Activated CD8-positive, alpha-beta memory T cell treated with anti-CD3 and anti-CD28 coated beads, Interleukin-2, amount 50 U/mL, for 1 hour (primary cell): ENCODE data around the gene ZFAND4.
"Not testable (repeated sequence)": the region's sequence is repeated elsewhere in the genome, so short reads cannot be mapped to it uniquely, and the experiment has no call there.

Source experiments
- DNase-seq: peaks from one replicate; pipeline ENCODE4 v3.0.0-alpha.2; 2020; ENCODE audit errors: extremely low read depth

Gene ZFAND4

DNA sequence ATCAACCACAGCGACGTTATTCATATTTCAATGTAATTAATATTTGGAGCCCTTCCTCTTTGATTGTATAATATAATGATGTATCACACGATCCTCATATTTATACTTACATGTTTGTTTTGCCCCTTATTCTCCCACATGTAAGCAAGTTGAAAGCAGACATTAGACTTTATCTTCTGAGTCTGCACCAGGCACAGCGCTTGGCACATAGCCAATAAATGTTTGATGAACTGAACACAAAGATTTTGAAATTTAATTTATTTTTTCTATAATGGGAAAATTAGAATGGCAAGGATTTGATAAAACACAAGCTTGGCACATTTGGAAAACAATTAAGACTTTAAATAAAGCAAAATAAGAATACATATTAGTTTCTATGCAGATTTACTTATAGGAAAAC lies 31.6 kb downstream of the ZFAND4 start:
- DNase-seq = no peak

- no peak for DNase-seq
Observed at GRCh38 chr10:45640049-45640448, 32.5 kb downstream of the ZFAND4 start.

GRCh38 chr10:45627412-45628048 lies 45.0 kb downstream of the ZFAND4 start:
- DNase-seq = no peak

DNA sequence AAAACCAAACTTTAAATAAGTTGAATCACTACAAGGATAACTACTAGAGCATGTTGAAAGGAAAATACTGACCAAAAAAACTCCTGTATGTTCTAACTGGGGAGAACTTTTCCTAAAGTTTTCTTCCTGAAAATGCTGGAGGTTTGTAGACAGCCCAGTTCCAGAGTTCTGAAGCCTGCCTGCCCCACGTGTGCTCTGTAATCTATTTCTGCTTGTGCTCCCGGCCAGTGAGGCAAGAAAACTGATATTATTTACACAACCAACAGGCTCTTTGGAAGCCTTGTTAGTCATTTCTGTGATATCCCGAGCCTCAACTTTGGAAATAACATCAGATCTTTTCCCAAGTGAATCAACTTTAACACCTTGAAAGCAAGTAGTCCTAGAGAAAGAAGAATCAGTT lies 46.7 kb downstream of the ZFAND4 start:
- no peak for DNase-seq

- DNase-seq = no peak
Observed at GRCh38 chr10:45624724-45625123, 47.8 kb downstream of the ZFAND4 start.

- DNase-seq = no peak
Observed at GRCh38 chr10:45614869-45615268, 57.7 kb downstream of the ZFAND4 start.

DNA sequence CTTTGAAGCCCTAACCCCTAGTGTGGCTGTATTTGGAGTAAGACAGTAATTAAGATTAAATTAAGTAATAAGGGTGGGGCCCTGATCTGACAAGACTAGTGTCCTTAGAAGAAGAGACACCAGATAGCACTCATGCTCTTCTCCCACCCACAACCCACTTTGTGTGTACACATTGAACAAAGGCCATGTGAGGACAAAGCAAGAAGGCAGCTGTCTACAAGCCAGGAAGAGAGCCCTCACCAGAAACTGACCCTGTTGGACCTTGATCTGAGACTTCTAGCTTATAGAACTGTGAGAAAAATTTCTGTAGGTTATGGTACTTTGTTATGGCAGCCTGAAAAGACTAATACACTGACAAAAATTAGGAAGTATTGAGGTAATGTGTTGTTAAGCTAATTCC lies 59.8 kb downstream of the ZFAND4 start:
- DNase-seq = no peak

GRCh38 chr10:45608052-45608451 lies 64.5 kb downstream of the ZFAND4 start:
- DNase-seq = no peak

DNA sequence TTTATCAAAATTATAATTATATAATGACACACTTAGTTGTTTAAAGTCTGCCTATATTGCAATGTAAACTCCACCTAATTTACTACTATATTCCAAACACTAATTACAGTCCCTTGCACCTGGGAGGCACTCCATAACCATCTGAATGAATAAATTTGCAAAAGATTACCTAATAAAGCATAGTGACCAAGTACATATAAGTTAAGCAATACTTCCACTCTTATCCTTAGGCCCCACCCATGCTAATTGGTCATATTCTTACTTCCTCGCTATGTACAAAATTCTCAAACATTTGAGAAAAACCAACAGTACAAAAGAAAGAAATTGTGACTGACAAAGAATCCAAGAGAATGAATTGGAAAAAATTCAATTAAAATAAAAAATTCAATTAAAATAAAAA lies 65.3 kb downstream of the ZFAND4 start:
- DNase-seq = no peak

DNA sequence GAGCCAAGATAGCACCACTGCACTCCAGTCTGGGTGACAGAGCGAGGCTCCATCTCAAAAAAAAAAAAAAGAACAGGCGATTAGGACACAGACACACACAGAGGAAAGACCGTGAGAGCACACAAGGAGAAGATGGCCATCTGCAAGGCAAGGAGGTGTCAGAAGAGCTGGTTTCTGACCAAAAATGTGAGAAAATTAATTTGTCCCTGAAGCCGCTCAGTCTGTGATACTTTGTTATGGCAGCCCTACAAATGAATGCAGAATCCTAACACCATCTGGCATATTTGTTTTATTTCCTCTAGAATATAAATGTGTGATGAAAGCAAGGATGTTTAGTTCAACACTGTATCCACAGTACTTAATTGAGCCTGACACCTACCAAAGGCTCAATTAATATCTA lies 69.7 kb downstream of the ZFAND4 start:
- DNase-seq = no peak

DNA sequence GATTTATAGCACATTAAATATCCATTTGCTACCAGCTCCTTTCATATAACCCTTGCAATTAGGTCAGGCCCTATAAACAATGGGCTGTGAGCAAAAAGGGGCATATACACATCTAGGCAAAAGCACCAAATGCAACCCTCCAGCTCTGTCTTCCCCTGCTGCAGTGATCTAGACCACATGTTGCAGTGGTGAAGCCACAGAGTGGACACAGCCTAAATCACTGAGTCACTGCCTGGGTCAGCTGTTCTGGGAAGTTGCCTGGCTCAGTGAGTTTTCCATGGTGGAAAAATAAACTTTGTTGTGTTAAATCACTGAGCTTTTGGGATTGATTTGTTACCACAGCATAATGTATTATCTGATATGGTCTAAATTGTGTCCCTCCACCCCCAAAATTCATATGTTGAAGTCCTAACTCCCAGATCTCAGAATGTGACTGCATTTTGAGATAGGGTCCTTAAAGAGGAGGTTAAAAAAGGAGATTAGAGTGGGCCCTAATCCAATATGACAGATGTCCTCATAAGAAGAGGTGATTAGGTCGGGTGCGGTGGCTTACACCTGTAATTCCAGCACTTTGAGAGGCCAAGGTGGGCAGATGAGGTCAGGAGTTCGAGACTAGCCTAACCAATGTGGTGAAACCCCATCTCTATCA lies 70.4 kb downstream of the ZFAND4 start:
- DNase-seq = no peak

DNA sequence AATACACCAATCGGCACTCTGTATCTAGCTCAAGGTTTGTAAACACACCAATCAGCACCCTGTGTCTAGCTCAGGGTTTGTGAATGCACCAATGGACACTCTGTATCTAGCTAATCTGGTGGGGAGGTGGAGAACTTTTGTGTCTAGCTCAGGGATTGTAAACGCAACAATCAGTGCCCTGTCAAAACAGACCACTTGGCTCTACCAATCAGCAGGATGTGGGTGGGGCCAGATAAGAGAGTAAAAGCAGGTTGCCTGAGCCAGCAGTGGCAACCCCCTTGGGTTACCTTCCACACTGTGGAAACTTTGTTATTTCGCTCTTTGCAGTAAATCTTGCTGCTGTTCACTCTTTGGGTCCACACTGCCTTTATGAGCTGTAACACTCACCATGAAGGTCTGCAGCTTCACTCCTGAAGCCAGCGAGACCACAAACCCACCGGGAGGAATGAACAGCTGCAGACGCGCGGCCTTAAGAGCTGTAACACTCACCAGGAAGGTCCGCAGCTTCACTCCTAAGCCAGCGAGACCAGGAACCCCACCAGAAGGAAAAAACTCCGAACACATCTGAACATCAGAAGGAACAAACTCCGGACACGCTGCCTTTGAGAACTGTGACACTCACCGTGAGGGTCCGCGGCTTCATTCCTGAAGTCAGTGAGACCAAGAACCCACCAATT lies 71.2 kb downstream of the ZFAND4 start:
- DNase-seq = not testable (repeated sequence)

- DNase-seq = not testable (repeated sequence)
Observed at GRCh38 chr10:45600337-45601253, 72.0 kb downstream of the ZFAND4 start.

DNA sequence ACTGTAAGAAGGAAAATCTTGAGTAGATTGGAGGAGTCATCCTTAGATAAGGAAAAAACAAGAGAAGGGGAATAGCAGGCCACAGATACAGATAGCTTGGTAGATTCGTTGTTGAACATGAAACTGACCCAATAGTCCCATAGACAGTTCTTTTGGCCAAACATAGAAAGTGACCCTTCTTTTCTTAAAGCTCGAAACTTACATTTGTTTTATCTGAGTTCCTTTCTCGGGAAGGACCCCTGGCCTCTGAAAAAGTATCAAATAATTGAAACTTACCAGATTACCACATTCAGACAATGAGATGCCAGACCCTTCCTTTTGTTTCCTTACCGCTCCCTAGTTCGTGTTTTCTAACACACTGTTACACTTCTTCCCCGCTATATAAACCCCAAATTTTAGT lies 72.9 kb downstream of the ZFAND4 start:
- no peak for DNase-seq

- no peak for DNase-seq
Observed at GRCh38 chr10:45599021-45599603, 73.5 kb downstream of the ZFAND4 start.

GRCh38 chr10:45596526-45596925 lies 76.0 kb downstream of the ZFAND4 start:
- DNase-seq = no peak

DNA sequence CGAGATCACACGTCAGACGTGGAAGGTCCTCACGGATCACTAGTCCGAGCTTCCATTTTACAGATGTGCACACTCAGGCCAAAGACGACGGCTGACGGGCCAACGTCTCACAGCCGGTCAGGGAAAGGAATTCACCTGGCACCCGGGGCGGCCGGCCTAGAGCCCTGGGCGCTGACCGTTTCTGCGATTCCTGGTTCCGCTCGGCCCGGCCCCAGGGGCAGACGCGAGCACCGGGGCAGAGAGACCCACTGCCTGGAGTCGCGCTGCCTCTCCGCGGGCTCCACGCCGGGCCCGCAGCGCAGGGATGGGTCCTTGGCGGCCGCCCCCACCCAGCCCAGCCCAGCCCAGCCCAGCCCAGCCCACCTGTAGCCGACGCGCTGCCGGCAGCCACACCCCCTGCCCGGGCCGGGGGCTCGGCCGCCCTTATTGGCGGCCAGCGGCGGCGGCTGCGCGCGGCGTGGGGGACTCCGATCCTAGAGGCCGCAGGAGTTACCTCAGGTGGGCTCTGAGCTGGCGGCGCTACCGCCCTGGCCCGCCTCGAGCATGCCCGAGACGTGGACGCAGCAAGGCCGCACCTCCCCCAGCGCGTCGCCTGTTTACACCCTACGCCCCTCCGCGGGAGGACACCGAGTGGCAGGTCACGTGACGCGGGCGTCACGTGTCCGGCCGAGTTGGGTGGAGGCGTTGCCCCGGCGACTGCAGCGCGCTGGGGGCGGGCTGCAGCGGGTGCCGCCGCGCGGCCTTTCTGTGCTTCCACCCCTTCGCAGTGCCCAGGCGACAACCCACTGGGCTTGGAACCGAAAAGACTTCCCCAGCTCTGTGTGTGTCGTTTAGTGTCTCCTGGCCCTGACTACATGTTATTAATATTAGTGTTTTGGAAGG lies 78.1 kb downstream of the ZFAND4 start:
- DNase-seq = peak; percentile 62

DNA sequence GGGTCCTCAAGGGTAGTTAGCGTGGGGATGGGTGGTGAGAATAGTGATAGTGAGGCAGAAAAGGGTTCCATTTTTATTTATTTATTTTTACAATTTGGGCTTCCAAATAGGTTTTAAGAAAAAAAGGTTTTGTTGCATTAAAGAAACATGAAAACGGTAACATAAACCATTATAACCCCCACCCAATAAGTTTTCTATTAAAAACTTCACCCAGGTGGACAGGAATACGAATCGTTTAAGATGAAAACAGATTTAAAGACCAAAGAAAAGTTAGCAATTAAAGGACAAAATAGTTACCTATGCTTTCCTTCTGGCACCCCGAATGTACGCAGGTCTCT lies 78.7 kb downstream of the ZFAND4 start:
- DNase-seq = no peak

DNA sequence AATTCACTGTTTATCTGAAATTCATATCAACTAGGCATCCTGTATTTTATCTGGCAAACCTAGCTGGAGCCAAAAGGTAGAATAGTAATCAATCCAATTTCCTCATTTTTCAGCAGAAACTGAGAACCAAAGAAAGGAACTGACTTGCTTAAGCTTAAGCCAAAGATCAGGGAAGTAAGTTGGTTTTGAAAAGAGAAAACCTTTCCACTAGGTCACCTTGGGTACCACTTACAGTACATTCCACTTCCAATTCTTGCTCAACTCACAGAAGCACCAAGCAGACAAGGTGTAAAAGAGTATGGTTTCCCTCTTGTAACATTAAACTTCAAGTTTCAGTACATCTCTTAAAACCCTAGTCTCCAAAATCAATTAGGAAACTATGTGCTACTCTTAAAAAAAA lies 79.6 kb downstream of the ZFAND4 start:
- DNase-seq = no peak

- DNase-seq = no peak
Observed at GRCh38 chr10:45592432-45592831, 80.1 kb downstream of the ZFAND4 start.

GRCh38 chr10:45591280-45591679 lies 81.3 kb downstream of the ZFAND4 start:
- no peak for DNase-seq
